OCI-LY3 (cell line): Measurements from ENCODE around the gene SMIM28.

Experiments used
- CTCF ChIP-seq: fragments of 200-600, 300-600 bp; sonication (generic); IDR thresholded peaks from 2 replicates; pipeline ENCODE4 v1.5.1; 2014; ENCODE audit warnings: antibody characterized with exemption, low read length, low read depth
- EZH2phosphoT487 ChIP-seq: fragments of 200-600 bp; shearing (Covaris generic); IDR thresholded peaks from 2 replicates; pipeline ENCODE4 v1.6.1; 2018; ENCODE audit warnings: antibody characterized with exemption, mixed run types, low read depth

- TF ChIP-seq CTCF (no peak), EZH2phosphoT487 (no peak)
These were observed 28.7 kb downstream of the SMIM28 start for GRCh38 chr6:138406443-138406842.
